K562 (cell line): ENCODE results near the gene NTSR1. TPM values are rescaled to one million over a fixed set of nuclear protein-coding genes. Genes with fewer than 3 reads are reported as not detected.

Experiments used
- BRCA1 ChIP-seq, 2 experiments: fragments of 450-650 bp in 1 of 2; sonication (generic) in 1 of 2; formaldehyde crosslinking in 1 of 2; IDR thresholded peaks; 2 replicates each; pipeline versions ENCODE4 v1.5.0 to v1.6.1; 2017 to 2020; ENCODE audit warnings: mild to moderate bottlenecking in 1 of 2, missing genetic modification reagents in 1 of 2
- CTBP1 ChIP-seq: fragments of 450-650 bp; IDR thresholded peaks from 2 replicates; pipeline ENCODE4 v1.6.1; 2016; ENCODE audit warnings: borderline replicate concordance
- HNRNPUL1 ChIP-seq: fragments of 200-400 bp; formaldehyde crosslinking; IDR thresholded peaks from 2 replicates; pipeline ENCODE4 v1.6.1; 2017; ENCODE audit warnings: low read length
- NR2F6 ChIP-seq: fragments of 450-650 bp; formaldehyde crosslinking; IDR thresholded peaks from 2 replicates; pipeline ENCODE4 v1.4.0; 2020; ENCODE audit warnings: mild to moderate bottlenecking
- NRF1 ChIP-seq, 2 experiments: fragments of 450-650 bp; IDR thresholded peaks in 1 of 2; conservative IDR thresholded peaks in 1 of 2; 2 replicates each; pipeline ENCODE4 v1.6.1; 2014; ENCODE audit warnings: mild to moderate bottlenecking in 2 of 2
- POLR2A ChIP-seq: fragments of 450-650 bp; conservative IDR thresholded peaks from 2 replicates; pipeline ENCODE4 v1.6.1; 2016
- RAD21 ChIP-seq, 2 experiments: fragments of 250-450 bp in 1 of 2; fragments of 450-650 bp in 1 of 2; sonication (Bioruptor Pico) in 1 of 2; formaldehyde crosslinking in 1 of 2; IDR thresholded peaks in 1 of 2; conservative IDR thresholded peaks in 1 of 2; 2 replicates each; pipeline versions ENCODE4 v1.4.0 to v1.8.0; 2020 to 2022; ENCODE audit warnings: mild to moderate bottlenecking in 2 of 2, moderate library complexity in 1 of 2
- TCFL5 ChIP-seq: fragments of 250-450 bp; sonication (Bioruptor Pico); conservative IDR thresholded peaks from 2 replicates; pipeline ENCODE4 v1.6.1; 2021; ENCODE audit warnings: mild to moderate bottlenecking, moderate library complexity, matching md5 sums
- ZC3H4 ChIP-seq: sonication (generic); formaldehyde crosslinking; IDR thresholded peaks from 2 replicates; pipeline ENCODE4 v1.9.0; 2021; ENCODE audit warnings: missing genetic modification reagents, borderline replicate concordance
- ZNF124 ChIP-seq: sonication (generic); formaldehyde crosslinking; IDR thresholded peaks from 2 replicates; pipeline ENCODE4 v1.8.1; 2022; ENCODE audit warnings: missing genetic modification reagents
- ZNF224 ChIP-seq: sonication (generic); formaldehyde crosslinking; IDR thresholded peaks from 2 replicates; pipeline ENCODE4 v1.8.0; 2022; ENCODE audit warnings: mild to moderate bottlenecking, missing genetic modification reagents
- ZNF316 ChIP-seq: fragments of 450-650 bp; IDR thresholded peaks from 2 replicates; pipeline ENCODE4 v1.6.1; 2016
- polyA plus RNA-seq, 8 experiments: library from polyadenylated mRNA; depleted of rRNA in 4 of 8; stranded (reverse) in 5 of 8; unstranded in 3 of 8; fragments of >200 nt; fragmentation: Nextera tagmentation in 2 of 8; fragmentation: Illumina TruSeq in 1 of 8; extraction: Ambion mirVana in 2 of 8; extraction: Trizol in 1 of 8; gene quantifications; 2 replicates each; pipeline versions ENCODE4 v1.2.1 to v1.2.3, GENCODE V29; 2011 to 2014; ENCODE audit warnings: inconsistent platforms in 1 of 8, missing spikeins in 1 of 8
- total RNA-seq, 7 experiments: library from RNA; depleted of rRNA in 6 of 7; stranded (reverse); fragments of >200 nt in 6 of 7; fragmentation: Illumina TruSeq in 2 of 7; extraction: Trizol in 2 of 7; gene quantifications; 2 replicates each; pipeline versions ENCODE4 v1.2.1 to v1.2.3, GENCODE V29; 2011 to 2021; ENCODE audit warnings: low replicate concordance in 1 of 7

The NTSR1 gene
- total and polyA plus RNA-seq, 9 of the 15 experiments (the other 6 are each of a cell fraction or from before 2014, with no cell fraction given), result 0.04 to 0.40 (median 0.13) TPM; not detected in 3

GRCh38 chr20:62739581-62740285, 31.1 kb downstream of the NTSR1 start (continued):
- TF ChIP-seq RAD21 (CRISPR knock-in tag; conservative IDR thresholded peaks at IDR 0.05 in 1 of 2, IDR thresholded peaks at IDR 0.05 in 1 of 2) (no peak), NRF1 (conservative IDR thresholded peaks at IDR 0.05 in 1 of 2, IDR thresholded peaks at IDR 0.05 in 1 of 2) (no peak), ZNF316 (no peak), HNRNPUL1 (no peak), ZNF124 (CRISPR knock-in tag) (no peak), TCFL5 (CRISPR knock-in tag) (no peak), NR2F6 (CRISPR knock-in tag) (no peak), CTBP1 (no peak), ZNF224 (CRISPR knock-in tag) (no peak), BRCA1 (IDR thresholded peaks at IDR 0.05) (no peak), BRCA1 (CRISPR knock-in tag; IDR thresholded peaks at IDR 0.05) (0 out of 2 replicates have a peak, but pooled peaks have one; percentile 48), ZC3H4 (CRISPR knock-in tag) (0 out of 2 replicates have a peak, but pooled peaks have one; percentile 12), POLR2A (no peak)
